Testis (tissue), 2 donors: Measurements from ENCODE around the gene WBP2.

ENCODE experiments used
- POLR2A ChIP-seq: fragments of 450-650 bp; IDR thresholded peaks from one replicate; pipeline ENCODE4 v1.6.1; 2017; ENCODE audit warnings: antibody characterized with exemption, mild to moderate bottlenecking, moderate library complexity
- TF ChIP-seq, protein P1 (sequence below), 3 experiments: fragments of 450-650 bp in 2 of 3; fragments of 200-600 bp in 1 of 3; sonication (generic) in 1 of 3; IDR thresholded peaks; one replicate each; pipeline ENCODE4 v1.5.1; 2016 to 2019; ENCODE audit warnings: antibody characterized with exemption in 3 of 3, mild to moderate bottlenecking in 2 of 3, moderate library complexity in 1 of 3

DNA sequence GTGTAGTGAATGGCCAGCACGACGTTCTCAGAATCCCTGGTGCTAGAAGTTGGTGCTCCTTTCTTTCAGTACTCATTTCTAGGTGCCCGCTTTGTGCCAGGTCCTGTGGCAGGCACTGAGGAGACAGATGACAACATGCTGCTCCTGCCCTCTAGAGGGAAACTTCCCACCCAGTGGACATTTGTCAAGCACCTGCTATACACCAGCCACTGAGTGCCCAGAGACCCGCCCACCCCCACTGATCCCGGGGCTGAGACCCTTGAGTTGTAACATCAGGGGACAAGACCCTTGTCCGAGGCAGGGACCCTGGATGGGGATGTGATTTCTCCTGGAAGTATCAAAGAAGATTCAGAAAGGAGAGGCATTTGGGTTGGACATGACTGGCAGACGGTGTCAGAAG, 36.0 kb downstream of the WBP2 start:
- TF ChIP-seq, protein P1, sequence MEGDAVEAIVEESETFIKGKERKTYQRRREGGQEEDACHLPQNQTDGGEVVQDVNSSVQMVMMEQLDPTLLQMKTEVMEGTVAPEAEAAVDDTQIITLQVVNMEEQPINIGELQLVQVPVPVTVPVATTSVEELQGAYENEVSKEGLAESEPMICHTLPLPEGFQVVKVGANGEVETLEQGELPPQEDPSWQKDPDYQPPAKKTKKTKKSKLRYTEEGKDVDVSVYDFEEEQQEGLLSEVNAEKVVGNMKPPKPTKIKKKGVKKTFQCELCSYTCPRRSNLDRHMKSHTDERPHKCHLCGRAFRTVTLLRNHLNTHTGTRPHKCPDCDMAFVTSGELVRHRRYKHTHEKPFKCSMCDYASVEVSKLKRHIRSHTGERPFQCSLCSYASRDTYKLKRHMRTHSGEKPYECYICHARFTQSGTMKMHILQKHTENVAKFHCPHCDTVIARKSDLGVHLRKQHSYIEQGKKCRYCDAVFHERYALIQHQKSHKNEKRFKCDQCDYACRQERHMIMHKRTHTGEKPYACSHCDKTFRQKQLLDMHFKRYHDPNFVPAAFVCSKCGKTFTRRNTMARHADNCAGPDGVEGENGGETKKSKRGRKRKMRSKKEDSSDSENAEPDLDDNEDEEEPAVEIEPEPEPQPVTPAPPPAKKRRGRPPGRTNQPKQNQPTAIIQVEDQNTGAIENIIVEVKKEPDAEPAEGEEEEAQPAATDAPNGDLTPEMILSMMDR (IDR thresholded peaks at IDR 0.05): no peak
- no peak for TF ChIP-seq POLR2A
